Right lobe of liver (tissue), 6 donors: Measurements from ENCODE around the gene DNAJA4. TPM values are rescaled to one million over a fixed set of nuclear protein-coding genes. Genes with fewer than 3 reads are reported as not detected.
A peak's percentile ranks its signal among the peaks of the same experiment; 100 is the strongest.

ENCODE experiments used
- ATAC-seq, 4 donors: fragments of 200-7000 bp; cut with Tn5 transposase; one replicate each; pipeline ENCODE4 v1.9.1; 2020; ENCODE audit warnings: mild to moderate bottlenecking in 4 of 4, moderate library complexity in 4 of 4
- DNase-seq, 3 donors: peaks; one replicate each; pipeline ENCODE4 v3.0.0-alpha.2; 2020
- H3K27ac ChIP-seq, 3 donors: fragments of 200-600 bp; one replicate each; pipeline ENCODE4 v1.8.0; 2022
- H3K27me3 ChIP-seq, 2 donors: fragments of 200-600 bp; one replicate each; pipeline ENCODE4 v1.8.0; 2022
- H3K36me3 ChIP-seq, 4 donors: fragments of 200-600 bp; sonication (generic) in 1 of 4; one replicate each; pipeline versions ENCODE4 v1.5.1 to v1.8.0; 2017 to 2022; ENCODE audit warnings: control low read depth in 1 of 4
- H3K4me1 ChIP-seq, 4 donors: fragments of 200-600 bp; sonication (generic) in 1 of 4; one replicate each; pipeline versions ENCODE4 v1.5.1 to v1.8.0; 2017 to 2022; ENCODE audit warnings: control low read depth in 1 of 4
- H3K4me3 ChIP-seq, 3 donors: fragments of 200-600 bp; one replicate each; pipeline ENCODE4 v1.8.0; 2022
- H3K9me3 ChIP-seq, 4 donors: fragments of 200-600 bp; sonication (generic) in 1 of 4; one replicate each; pipeline versions ENCODE4 v1.5.1 to v1.8.0; 2017 to 2022; ENCODE audit warnings: control low read depth in 1 of 4
- CTCF ChIP-seq, 4 donors: fragments of 200-600 bp in 3 of 4; fragments of 450-650 bp in 1 of 4; IDR thresholded peaks; one replicate each; pipeline versions ENCODE4 v1.5.1 to v1.8.0; 2016 to 2022; ENCODE audit warnings: antibody characterized with exemption in 4 of 4, mild to moderate bottlenecking in 2 of 4
- POLR2A ChIP-seq: fragments of 450-650 bp; IDR thresholded peaks from one replicate; pipeline ENCODE4 v1.6.1; 2017; ENCODE audit warnings: antibody characterized with exemption, mild to moderate bottlenecking
- WGBS: methylation state at CpG from one replicate; pipeline ENCODE4 v1.1.6; 2018; ENCODE audit warnings: low coverage, low lambda C conversion rate; ENCODE audit not compliant: insufficient coverage; ENCODE audit errors: missing lambda C conversion rate; 5-methylcytosine and 5-hydroxymethylcytosine counted together
- intact Hi-C, 2 donors: fragments of 100-400 bp; cut with DNase I; formaldehyde crosslinking; loops; one replicate each; pipeline versions ENCODE4 v1.11.2 to v1.14.1; 2022
- small RNA-seq, 2 experiments: library from RNA; depleted of rRNA; stranded (forward); fragments of <200 nt; gene quantifications; one replicate each; pipeline ENCODE3, GENCODE V24; 2016
- total RNA-seq, 6 experiments: library from RNA; depleted of rRNA in 2 of 6; stranded (reverse); fragments of >200 nt in 2 of 6; fragmentation: NEBNext Ultra II Directional in 3 of 6; extraction: Animal tissue kit (Norgen Biotek cat#: 25700) in 3 of 6; gene quantifications; one replicate each; pipeline versions ENCODE4 v1.1.0 to v1.2.4, GENCODE V29; 2016 to 2023
- donor health status: DM: no; HTN: yes; CAD: no.
- donor health status: DM: no; HTN: no; CAD: no.
- donor health status: DM: no; HTN: no; CAD: no.
- donor health status: DM: no; HTN: yes; CAD: no.
- donor health status: DM: no; HTN: yes; CAD: no.

The DNAJA4 gene
- total RNA-seq, 6 experiments from 2014 or later, result 0.73 to 3.4 (median 1.9) TPM

GRCh38 chr15:78327466-78327865, 63.1 kb downstream of the DNAJA4 start:
- no peak overlapping the region for H3K27ac ChIP-seq
- no peaks in the 10 kb centered on the region for H3K9me3 ChIP-seq
- DNase-seq (no peak), ATAC-seq (peak in 2 of 4 donors; percentile 45 to 94)
- TF ChIP-seq POLR2A, result no peak
- TF ChIP-seq CTCF (IDR thresholded peaks at IDR 0.05), result no peak
- H3K4me3 ChIP-seq, result no peak overlapping the region
- H3K36me3 ChIP-seq, result no peaks in the 10 kb centered on the region
- H3K27me3 ChIP-seq, result no peaks in the 10 kb centered on the region
- peaks cover 0 to 6% (median 0%) of the 10 kb centered on the region in 4 donors for H3K4me1 ChIP-seq
- 11% methylated on average over 1 of the region's 1 CpG for WGBS
- intact Hi-C loops, result no loop called here

- no peaks in the 10 kb centered on the region for H3K36me3 ChIP-seq
- peaks cover 0 to 6% (median 0%) of the 10 kb centered on the region in 4 donors for H3K4me1 ChIP-seq
- no peak for ATAC-seq
- H3K9me3 ChIP-seq, result no peaks in the 10 kb centered on the region
- no peak overlapping the region for H3K27ac ChIP-seq
- no peaks in the 10 kb centered on the region for H3K27me3 ChIP-seq
- intact Hi-C loops, result no loop called here
- no peak for DNase-seq
- 29% methylated on average over 3 of the region's 4 CpGs for WGBS
- TF ChIP-seq CTCF (IDR thresholded peaks at IDR 0.05), result no peak
- TF ChIP-seq POLR2A, result no peak
- H3K4me3 ChIP-seq, result no peak overlapping the region
These were observed 65.3 kb downstream of the DNAJA4 start for GRCh38 chr15:78329625-78330024.

Small RNAs within 50 kb of the gene (small RNA-seq; reads per million reads assigned to genes)
- gene AC090607.5, result 0 reads per million in 2 experiments

Other genes starting within 250 kb of the DNAJA4 start
- 10 to 100 TPM; 23.7 to 81.4 (median 29.6) TPM for gene TBC1D2B, start 186.9 kb upstream of the DNAJA4 start, total RNA-seq
- not detected for gene SH2D7, start 172.0 kb upstream of the DNAJA4 start, total RNA-seq
- gene CIB2, start 133.1 kb upstream of the DNAJA4 start, total RNA-seq, result 1 to 10 TPM in 2 of 6 experiments, under 1 TPM in 3, not detected in 1; 0.22 to 1.3 (median 0.74) TPM
- 10 to 100 TPM; 22.0 to 46.5 (median 34.6) TPM for gene IDH3A, start 115.2 kb upstream of the DNAJA4 start, total RNA-seq
- not detected for gene ACSBG1, start 30.0 kb upstream of the DNAJA4 start, total RNA-seq
- 10 to 100 TPM; 21.7 to 30.3 (median 23.0) TPM for gene SKIC8, start 35.0 kb downstream of the DNAJA4 start, total RNA-seq
- gene CRABP1, start 75.8 kb downstream of the DNAJA4 start, total RNA-seq, result not detected
- 10 to 100 TPM; 17.1 to 36.2 (median 25.6) TPM for gene IREB2, start 173.7 kb downstream of the DNAJA4 start, total RNA-seq
- 1 to 10 TPM; 3.7 to 8.9 (median 5.2) TPM for gene HYKK, start 243.0 kb downstream of the DNAJA4 start, total RNA-seq